Neutrophil (primary cell): ENCODE results near the gene HYAL2.

Experiments
- H3K27ac ChIP-seq: fragments of 200-600 bp; sonication (generic); 2 replicates; pipeline ENCODE4 v1.5.1; 2016; ENCODE audit warnings: mild to moderate bottlenecking, moderate library complexity
- H3K27me3 ChIP-seq: fragments of 200-600 bp; sonication (generic); 2 replicates; pipeline ENCODE4 v1.6.0; 2016; ENCODE audit warnings: mild to moderate bottlenecking
- H3K36me3 ChIP-seq: fragments of 200-600 bp; sonication (generic); 2 replicates; pipeline ENCODE4 v1.5.1; 2017
- H3K4me1 ChIP-seq, 2 experiments: fragments of 200-600 bp in 1 of 2; sonication (generic) in 1 of 2; 1 replicate in 1 of 2; 2 replicates in 1 of 2; pipeline versions ENCODE4 v1.5.1 to v1.6.1; 2013 to 2016; ENCODE audit warnings: low read depth in 1 of 2, low read length in 1 of 2, mild to moderate bottlenecking in 1 of 2, moderate library complexity in 1 of 2; ENCODE audit not compliant: control insufficient read depth in 1 of 2, insufficient read depth in 1 of 2
- H3K4me3 ChIP-seq, 2 experiments: fragments of 200-600 bp in 1 of 2; sonication (generic) in 1 of 2; 1 replicate in 1 of 2; 2 replicates in 1 of 2; pipeline ENCODE4 v1.5.1; 2013 to 2016; ENCODE audit warnings: low read depth in 1 of 2, low read length in 1 of 2, mild to moderate bottlenecking in 1 of 2, moderate library complexity in 1 of 2
- H3K9me3 ChIP-seq: fragments of 200-600 bp; sonication (generic); 2 replicates; pipeline ENCODE4 v1.5.1; 2016
- TF ChIP-seq, protein P1 (sequence below): fragments of 200-600 bp; sonication (generic); IDR thresholded peaks from 2 replicates; pipeline ENCODE4 v1.5.1; 2016; ENCODE audit warnings: antibody characterized with exemption

The HYAL2 gene

DNA sequence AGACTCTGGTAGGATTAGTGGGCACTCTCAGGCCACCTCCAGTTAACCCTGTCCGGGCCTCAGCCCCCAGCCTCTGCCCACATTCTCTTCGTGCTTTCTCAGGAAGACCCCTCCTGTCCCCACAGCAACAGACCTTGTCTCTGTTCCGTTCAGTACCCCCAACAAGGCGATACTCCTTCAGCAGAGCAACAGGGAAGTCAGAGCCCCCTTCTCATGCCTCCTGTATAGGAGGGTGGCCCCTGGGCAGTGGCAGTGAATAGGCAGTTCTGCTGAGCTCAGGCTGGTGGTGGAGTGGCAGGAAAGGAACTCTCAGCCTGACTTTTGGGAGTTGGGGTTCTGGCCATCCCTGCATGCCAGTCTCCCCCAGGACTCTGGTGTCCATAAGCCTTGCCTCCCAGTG is 53.1 kb downstream of the HYAL2 start:
- TF ChIP-seq, protein P1, sequence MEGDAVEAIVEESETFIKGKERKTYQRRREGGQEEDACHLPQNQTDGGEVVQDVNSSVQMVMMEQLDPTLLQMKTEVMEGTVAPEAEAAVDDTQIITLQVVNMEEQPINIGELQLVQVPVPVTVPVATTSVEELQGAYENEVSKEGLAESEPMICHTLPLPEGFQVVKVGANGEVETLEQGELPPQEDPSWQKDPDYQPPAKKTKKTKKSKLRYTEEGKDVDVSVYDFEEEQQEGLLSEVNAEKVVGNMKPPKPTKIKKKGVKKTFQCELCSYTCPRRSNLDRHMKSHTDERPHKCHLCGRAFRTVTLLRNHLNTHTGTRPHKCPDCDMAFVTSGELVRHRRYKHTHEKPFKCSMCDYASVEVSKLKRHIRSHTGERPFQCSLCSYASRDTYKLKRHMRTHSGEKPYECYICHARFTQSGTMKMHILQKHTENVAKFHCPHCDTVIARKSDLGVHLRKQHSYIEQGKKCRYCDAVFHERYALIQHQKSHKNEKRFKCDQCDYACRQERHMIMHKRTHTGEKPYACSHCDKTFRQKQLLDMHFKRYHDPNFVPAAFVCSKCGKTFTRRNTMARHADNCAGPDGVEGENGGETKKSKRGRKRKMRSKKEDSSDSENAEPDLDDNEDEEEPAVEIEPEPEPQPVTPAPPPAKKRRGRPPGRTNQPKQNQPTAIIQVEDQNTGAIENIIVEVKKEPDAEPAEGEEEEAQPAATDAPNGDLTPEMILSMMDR: no peak
- Histone ChIP-seq H3K4me3 (no peak overlapping the region), H3K27ac (no peak overlapping the region), H3K36me3 (no peaks in the 10 kb centered on the region), H3K9me3 (no peaks in the 10 kb centered on the region), H3K4me1 (peaks cover 19 to 20% of the 10 kb centered on the region in 2 experiments), H3K27me3 (peaks cover 62% of the 10 kb centered on the region)

DNA sequence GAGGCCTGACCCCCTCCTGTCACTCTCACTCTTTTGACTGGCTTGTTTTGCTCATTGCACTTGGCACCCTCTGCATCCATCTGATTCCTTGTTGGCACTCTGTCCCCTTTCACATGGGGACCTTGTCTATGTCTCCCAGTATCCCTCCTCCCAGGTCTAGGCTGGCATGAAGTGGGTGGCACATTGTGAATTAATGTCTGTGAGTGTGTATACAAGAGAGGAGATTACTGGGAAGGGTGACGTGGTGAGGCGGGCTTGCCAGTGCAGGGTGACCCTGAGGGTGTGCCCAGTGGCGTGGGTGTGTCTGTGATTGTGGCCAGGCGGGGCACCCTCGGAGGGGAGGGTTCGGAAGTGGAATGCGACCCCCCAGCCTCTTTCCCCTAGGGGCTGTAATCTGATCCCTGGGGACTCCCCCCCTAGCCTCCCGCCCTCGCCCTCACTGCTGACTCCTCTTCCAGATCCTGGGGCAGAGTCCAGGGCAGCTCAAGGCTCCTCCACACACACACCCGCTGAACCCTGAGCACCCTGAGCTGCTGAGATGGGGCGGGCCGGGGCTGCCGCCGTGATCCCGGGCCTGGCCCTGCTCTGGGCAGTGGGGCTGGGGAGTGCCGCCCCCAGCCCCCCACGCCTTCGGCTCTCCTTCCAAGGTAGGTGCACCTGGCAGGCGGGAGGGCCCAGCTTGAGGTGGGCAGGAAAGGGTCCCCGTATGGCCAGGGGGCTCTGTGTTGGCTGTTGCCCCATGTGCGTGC is 53.7 kb downstream of the HYAL2 start, which contains the start of gene SEMA3B:
SEMA3B (plus strand) TSS at position 445 of the 749 bp plus-strand sequence; CDS start at position 539, 94 bp downstream.
- Histone ChIP-seq H3K27ac (no peak within 1 kb of the TSS), H3K27me3 (peaks cover 56% of the 10 kb centered on the region), H3K36me3 (no peaks in the 10 kb centered on the region), H3K9me3 (no peaks in the 10 kb centered on the region), H3K4me1 (peaks cover 13 to 14% of the 10 kb centered on the region in 2 experiments), H3K4me3 (no peak within 1 kb of the TSS)
- TF ChIP-seq, protein P1: no peak

DNA sequence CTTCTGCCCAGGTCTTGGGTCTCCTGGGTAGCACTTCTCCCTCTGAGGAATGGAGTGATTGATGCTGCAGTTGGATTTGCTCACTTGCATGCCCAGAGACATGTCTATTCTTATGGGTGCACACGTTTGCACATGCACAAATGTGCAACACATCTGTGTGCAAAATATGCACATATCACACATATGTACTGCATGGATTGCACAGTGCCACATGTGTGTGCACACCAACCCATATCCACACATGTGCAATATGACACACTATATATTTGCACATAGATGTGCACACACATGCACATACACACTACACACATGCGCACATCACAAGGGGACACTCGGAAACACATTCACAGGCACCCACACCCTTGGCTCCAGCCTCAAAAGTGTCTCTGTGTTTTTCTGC is 54.3 kb downstream of the HYAL2 start:
- Histone ChIP-seq H3K4me3 (no peak overlapping the region), H3K4me1 (peaks cover 7 to 8% of the 10 kb centered on the region in 2 experiments), H3K9me3 (no peaks in the 10 kb centered on the region)

More for the DNA sequence above, 54.3 kb downstream of the HYAL2 start:
- TF ChIP-seq, protein P1: no peak
- H3K27me3 ChIP-seq: peaks cover 50% of the 10 kb centered on the region
- no peak overlapping the region for H3K27ac ChIP-seq
- no peaks in the 10 kb centered on the region for H3K36me3 ChIP-seq
